Lung (tissue), 12 donors: ENCODE data around the gene RXRA. TPM values are rescaled to one million over a fixed set of nuclear protein-coding genes. Genes with fewer than 3 reads are reported as not detected.
A peak's percentile ranks its signal among the peaks of the same experiment; 100 is the strongest.

Experiments
- ATAC-seq: fragments of 200-7000 bp; cut with Tn5 transposase; one replicate; pipeline ENCODE4 v1.9.1; 2020; ENCODE audit warnings: moderate number of reproducible peaks; ENCODE audit not compliant: insufficient read depth, low FRiP score
- DNase-seq, 3 donors: peaks; one replicate each; pipeline ENCODE4 v3.0.0-alpha.2; 2013 to 2017
- H3K27ac ChIP-seq, 2 donors: one replicate each; pipeline ENCODE4 v1.5.1; 2013; ENCODE audit warnings: mild to moderate bottlenecking in 2 of 2, moderate library complexity in 2 of 2, control low read depth in 1 of 2, inconsistent platforms in 1 of 2, low read depth in 1 of 2, low read length in 1 of 2
- H3K27me3 ChIP-seq, 3 donors: one replicate each; pipeline ENCODE4 v1.5.1; 2013; ENCODE audit warnings: low read length in 2 of 3; ENCODE audit not compliant: control insufficient read depth in 3 of 3, insufficient read depth in 3 of 3
- H3K36me3 ChIP-seq, 4 donors: one replicate each; pipeline ENCODE4 v1.5.1; 2013; ENCODE audit warnings: low read length in 4 of 4, mild to moderate bottlenecking in 1 of 4, moderate library complexity in 1 of 4; ENCODE audit not compliant: control insufficient read depth in 4 of 4, insufficient read depth in 4 of 4
- H3K4me1 ChIP-seq, 5 donors: one replicate each; pipeline ENCODE4 v1.5.1; 2013; ENCODE audit warnings: low read length in 5 of 5, mild to moderate bottlenecking in 2 of 5, moderate library complexity in 1 of 5; ENCODE audit not compliant: control insufficient read depth in 5 of 5, insufficient read depth in 5 of 5
- H3K4me3 ChIP-seq: one replicate; pipeline ENCODE4 v1.5.1; 2013; ENCODE audit warnings: mild to moderate bottlenecking, control low read depth, moderate library complexity
- H3K9ac ChIP-seq, 2 donors: one replicate each; pipeline ENCODE4 v1.5.1; 2013; ENCODE audit warnings: low read length in 2 of 2, control low read depth in 1 of 2; ENCODE audit not compliant: insufficient read depth in 1 of 2
- H3K9me3 ChIP-seq, 4 donors: one replicate each; pipeline ENCODE4 v1.5.1; 2013; ENCODE audit warnings: low read length in 3 of 4, mild to moderate bottlenecking in 1 of 4, moderate library complexity in 1 of 4; ENCODE audit not compliant: control insufficient read depth in 4 of 4, insufficient read depth in 3 of 4
- CTCF ChIP-seq: IDR thresholded peaks from 2 replicates; pipeline ENCODE4 v1.5.1; 2012; ENCODE audit warnings: mild to moderate bottlenecking; ENCODE audit errors: control extremely low read depth, extremely low read depth
- WGBS, 2 donors: extraction: QIAGEN DNeasy Blood & Tissue Kit; methylation state at CpG; one replicate each; pipeline ENCODE4 v1.1.7; 2013; 5-methylcytosine and 5-hydroxymethylcytosine counted together
- polyA plus RNA-seq, 2 donors: library from polyadenylated mRNA; stranded (reverse); fragments of 200-250 nt; gene quantifications; one replicate each; pipeline ENCODE4 v1.2.1, GENCODE V29; 2013
- total RNA-seq, 2 donors: library from RNA; depleted of rRNA in 1 of 2; stranded (reverse); fragments of >200 nt in 1 of 2; gene quantifications; one replicate each; pipeline ENCODE4 v1.2.1, GENCODE V29; 2014 to 2021
- donor health status: control.
- donor health status: control.
- donor health status: Bipolar disorder and iron deficiency.
- donor health status: healthy.
- donor health status: DM: yes; HTN: yes; CAD: no.

RXRA gene
- total and polyA plus RNA-seq, 4 donors: 24.2 to 85.2 (median 52.2) TPM

DNA sequence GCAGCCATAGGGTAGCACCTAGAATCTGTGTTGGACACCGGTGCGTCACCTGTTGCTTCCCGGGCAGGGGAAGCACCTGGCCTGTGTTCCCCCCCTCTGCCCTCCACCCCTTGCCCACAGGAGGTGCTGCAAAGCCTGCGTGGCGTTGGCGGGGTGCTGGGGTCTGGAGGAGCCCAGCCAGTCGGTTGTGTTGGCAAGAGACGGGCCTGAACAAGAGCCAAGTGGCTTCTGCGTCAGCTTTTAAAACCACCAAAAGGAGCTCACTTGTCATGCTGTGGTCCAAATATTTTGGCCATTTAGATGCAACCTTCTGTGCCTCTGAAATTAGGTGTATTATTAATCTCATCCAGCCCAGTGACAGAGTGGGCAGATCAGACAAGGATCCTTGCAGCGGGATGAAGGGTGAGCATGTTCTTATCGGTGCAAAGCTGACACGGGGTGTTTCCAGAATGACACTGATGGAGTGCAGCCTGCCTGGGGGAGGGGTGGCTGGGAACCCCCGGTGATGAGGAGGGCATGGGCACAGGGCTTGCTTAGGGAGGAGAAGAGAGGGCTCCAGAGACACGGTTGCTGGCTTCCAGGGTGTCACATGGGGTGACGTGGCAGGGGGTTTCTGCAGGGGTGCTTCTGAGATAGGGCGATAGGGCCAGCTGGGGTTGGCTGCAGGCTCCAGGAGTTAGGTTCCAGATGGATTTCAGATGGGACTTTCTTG lies 9.7 kb upstream of the RXRA start:
- Histone ChIP-seq H3K4me1 (peaks cover 0 to 59% (median 19%) of the 10 kb centered on the region in 5 donors), H3K4me3 (no peak overlapping the region), H3K9me3 (no peaks in the 10 kb centered on the region), H3K27me3 (no peaks in the 10 kb centered on the region), H3K9ac (no peak overlapping the region), H3K27ac (no peak overlapping the region), H3K36me3 (no peaks in the 10 kb centered on the region)
- 30 to 36% methylated on average over 16 of the region's 16 CpGs for WGBS, 2 donors
- no peak for ATAC-seq
- DNase-seq: peak; percentile 71 to 83 (median 79)
- no peak for TF ChIP-seq CTCF

DNA sequence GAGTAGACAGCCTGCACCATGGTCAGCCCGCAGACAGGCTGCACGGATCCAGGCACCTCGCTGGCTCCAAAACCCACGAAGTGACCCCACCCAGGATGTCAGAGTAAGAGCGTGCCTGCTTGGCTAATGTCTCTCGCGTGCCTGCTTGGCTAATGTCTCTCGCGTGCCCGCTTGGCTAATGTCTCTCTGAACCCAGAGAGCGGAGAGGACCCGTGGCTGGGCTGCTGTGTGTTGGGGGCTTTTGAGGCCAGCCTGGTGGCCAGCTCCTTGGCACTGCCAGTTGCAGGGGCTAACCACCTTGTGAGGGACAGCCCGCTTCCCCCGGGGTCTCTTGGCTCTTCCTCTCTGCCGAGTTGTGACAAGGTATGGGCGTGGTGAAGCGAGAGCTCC lies 8.9 kb upstream of the RXRA start:
- H3K9me3 ChIP-seq: no peaks in the 10 kb centered on the region
- H3K4me3 ChIP-seq: no peak overlapping the region
- no peak for DNase-seq
- ATAC-seq: no peak
- no peak overlapping the region for H3K9ac ChIP-seq
- WGBS, 2 donors: 65 to 66% methylated on average over 17 of the region's 17 CpGs
- no peak overlapping the region for H3K27ac ChIP-seq
- no peak for TF ChIP-seq CTCF
- H3K27me3 ChIP-seq: no peaks in the 10 kb centered on the region
- peaks cover 0 to 65% (median 22%) of the 10 kb centered on the region in 5 donors for H3K4me1 ChIP-seq
- no peaks in the 10 kb centered on the region for H3K36me3 ChIP-seq

DNA sequence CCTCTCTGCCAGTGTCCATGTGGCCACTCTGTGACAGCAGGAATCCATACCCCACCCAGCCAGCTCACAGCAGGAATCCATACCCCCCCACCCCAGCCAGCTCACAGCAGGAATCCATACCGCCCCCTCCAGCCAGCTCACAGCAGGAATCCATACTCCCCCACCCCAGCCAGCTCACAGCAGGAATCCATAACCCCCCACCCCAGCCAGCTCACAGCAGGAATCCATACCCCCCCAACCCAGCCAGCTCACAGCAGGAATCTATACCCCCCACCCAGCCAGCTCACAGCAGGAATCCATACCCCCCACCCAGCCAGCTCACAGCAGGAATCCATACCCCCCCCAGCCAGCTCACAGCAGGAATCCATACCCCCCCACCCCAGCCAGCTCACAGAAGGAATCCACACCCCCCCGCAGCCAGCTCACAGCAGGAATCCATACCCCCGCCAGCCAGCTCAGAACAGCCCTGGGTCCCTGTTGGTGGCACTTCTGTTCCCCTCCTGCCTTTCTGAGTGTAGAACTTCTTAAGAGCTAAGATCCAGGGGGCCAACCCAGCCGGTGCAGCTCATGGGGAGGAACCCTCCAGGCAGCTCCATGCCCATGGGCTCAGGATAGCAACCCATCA lies 8.4 kb upstream of the RXRA start:
- no peak overlapping the region for H3K27ac ChIP-seq
- H3K9me3 ChIP-seq: no peaks in the 10 kb centered on the region
- peaks cover 0 to 65% (median 22%) of the 10 kb centered on the region in 5 donors for H3K4me1 ChIP-seq
- H3K9ac ChIP-seq: no peak overlapping the region
- 76 to 79% methylated on average over 4 of the region's 4 CpGs for WGBS, 2 donors
- H3K4me3 ChIP-seq: no peak overlapping the region
- ATAC-seq: no peak
- no peaks in the 10 kb centered on the region for H3K36me3 ChIP-seq
- H3K27me3 ChIP-seq: no peaks in the 10 kb centered on the region
- DNase-seq: peak; percentile 52 to 82 (median 71)
- no peak for TF ChIP-seq CTCF
